Measurements from ENCODE around the gene PCBP3.

Gene PCBP3

GRCh38 chr21:45753445-45753844 lies 109.9 kb downstream of the PCBP3 start:
- DNase-seq (ENCODE audit: low read depth in 2 of 2): no peak

- no peak for DNase-seq (ENCODE audit: low read depth in 2 of 2)
These were observed 112.5 kb downstream of the PCBP3 start for GRCh38 chr21:45756029-45756428.

GRCh38 chr21:45756669-45757068 lies 113.1 kb downstream of the PCBP3 start:
- no peak for DNase-seq (ENCODE audit: low read depth in 2 of 2)

- DNase-seq (ENCODE audit: low read depth in 2 of 2): no peak
These were observed 118.2 kb downstream of the PCBP3 start for GRCh38 chr21:45761704-45762103.

GRCh38 chr21:45763074-45763473 lies 119.5 kb downstream of the PCBP3 start:
- DNase-seq (ENCODE audit: low read depth in 2 of 2): no peak

GRCh38 chr21:45763506-45763905 lies 120.0 kb downstream of the PCBP3 start:
- DNase-seq (ENCODE audit: low read depth in 2 of 2): no peak

- no peak for DNase-seq (ENCODE audit: low read depth in 2 of 2)
These were observed 121.3 kb downstream of the PCBP3 start for GRCh38 chr21:45764792-45765191.

- DNase-seq (ENCODE audit: low read depth in 2 of 2): no peak
These were observed 121.8 kb downstream of the PCBP3 start for GRCh38 chr21:45765375-45765774.

- DNase-seq (ENCODE audit: low read depth in 2 of 2): no peak
These were observed 122.5 kb downstream of the PCBP3 start for GRCh38 chr21:45766055-45766454.

GRCh38 chr21:45766501-45766900 lies 123.0 kb downstream of the PCBP3 start:
- DNase-seq (ENCODE audit: low read depth in 2 of 2): no peak

GRCh38 chr21:45767071-45768006 lies 123.8 kb downstream of the PCBP3 start:
- no peak for DNase-seq (ENCODE audit: low read depth in 2 of 2)

- DNase-seq (ENCODE audit: low read depth in 2 of 2): no peak
These were observed 124.7 kb downstream of the PCBP3 start for GRCh38 chr21:45768011-45768739.

- DNase-seq (ENCODE audit: low read depth in 2 of 2): no peak
These were observed 125.2 kb downstream of the PCBP3 start for GRCh38 chr21:45768740-45769048.

GRCh38 chr21:45769294-45769693 lies 125.8 kb downstream of the PCBP3 start:
- no peak for DNase-seq (ENCODE audit: low read depth in 2 of 2)

GRCh38 chr21:45769896-45770295 lies 126.4 kb downstream of the PCBP3 start:
- no peak for DNase-seq (ENCODE audit: low read depth in 2 of 2)

GRCh38 chr21:45772180-45772579 lies 128.7 kb downstream of the PCBP3 start:
- DNase-seq (ENCODE audit: low read depth in 2 of 2): no peak

- DNase-seq (ENCODE audit: low read depth in 2 of 2): no peak
These were observed 130.8 kb downstream of the PCBP3 start for GRCh38 chr21:45774291-45774690.

- DNase-seq (ENCODE audit: low read depth in 2 of 2): no peak
These were observed 133.4 kb downstream of the PCBP3 start for GRCh38 chr21:45776971-45777370.

GRCh38 chr21:45778686-45779085 lies 135.2 kb downstream of the PCBP3 start:
- DNase-seq (ENCODE audit: low read depth in 2 of 2): no peak

GRCh38 chr21:45779226-45779625 lies 135.7 kb downstream of the PCBP3 start:
- DNase-seq (ENCODE audit: low read depth in 2 of 2): no peak

GRCh38 chr21:45780647-45781046 lies 137.1 kb downstream of the PCBP3 start:
- DNase-seq (ENCODE audit: low read depth in 2 of 2): no peak

GRCh38 chr21:45781741-45782140 lies 138.2 kb downstream of the PCBP3 start:
- DNase-seq (ENCODE audit: low read depth in 2 of 2): no peak

- DNase-seq (ENCODE audit: low read depth in 2 of 2): no peak
These were observed 143.1 kb downstream of the PCBP3 start for GRCh38 chr21:45786660-45787059.

Measured in stimulated activated CD8-positive, alpha-beta memory T cell treated with anti-CD3 and anti-CD28 coated beads, Interleukin-2, amount 100 ng/mL, for 1 hour (primary cell).